ENCODE measurements around the gene TMEM212. TPM values are rescaled to one million over a fixed set of nuclear protein-coding genes. Genes with fewer than 3 reads are reported as not detected.
A peak's percentile ranks its signal among the peaks of the same experiment; 100 is the strongest.

Gene TMEM212
- total RNA-seq, 1 experiment from 2014 or later: not detected

- no peak overlapping the region for H3K27ac Mint-ChIP-seq
- WGBS (ENCODE audit: extremely low coverage, insufficient read length, low lambda C conversion rate): no CpG with 5 or more reads among the region's 3 CpGs
- H3K36me3 Mint-ChIP-seq (ENCODE audit: insufficient read depth in 1 of 3, low read depth in 3 of 3): no peaks in the 10 kb centered on the region
- H3K56ac ChIP-seq (ENCODE audit: insufficient read length, low read depth, low read length): no peak overlapping the region
- H3K23ac ChIP-seq (ENCODE audit: insufficient read length, low read depth, low read length): no peak overlapping the region
- no peak overlapping the region for H3K14ac ChIP-seq (ENCODE audit: insufficient read depth, low read length)
- H3K9me3 ChIP-seq (ENCODE audit: control insufficient read depth, low read depth, low read length): no peaks in the 10 kb centered on the region
- no peaks in the 10 kb centered on the region for H3K27me3 ChIP-seq (ENCODE audit: insufficient read depth, low read length)
- no peak overlapping the region for H2BK15ac ChIP-seq (ENCODE audit: low read depth, low read length)
- no peak overlapping the region for H3K4me3 Mint-ChIP-seq
- no peaks in the 10 kb centered on the region for H3K79me1 ChIP-seq (ENCODE audit: insufficient read depth, low read depth, low read length, poor library complexity, severe bottlenecking)
- H3K4ac ChIP-seq (ENCODE audit: low read depth, low read length): no peak overlapping the region
- 0 out of 2 replicates have a peak, but pooled peaks cover 4% of the 10 kb centered on the region for H3K4me1 ChIP-seq (ENCODE audit: insufficient read depth, low read length)
- no peak overlapping the region for H3K18ac ChIP-seq (ENCODE audit: insufficient read length, low read depth, low read length)
- TF ChIP-seq CTCF (conservative IDR thresholded peaks at IDR 0.05): peak; percentile 53
- H3K4me1 Mint-ChIP-seq: peaks cover 14 to 15% of the 10 kb centered on the region in 2 experiments
- no peaks in the 10 kb centered on the region for H4K20me1 ChIP-seq (ENCODE audit: control insufficient read depth, insufficient read depth, insufficient read length)
- no peak overlapping the region for H2BK12ac ChIP-seq (ENCODE audit: insufficient read length, low read depth, low read length)
- no peak overlapping the region for H2BK20ac ChIP-seq (ENCODE audit: low read depth, low read length, poor library complexity, severe bottlenecking)
- H4K8ac ChIP-seq (replicated peaks; ENCODE audit: insufficient read length, low read depth, low read length): no peak overlapping the region
- no peak overlapping the region for H3K9ac ChIP-seq (ENCODE audit: extremely low read depth, insufficient read length, low read length)
- no peak overlapping the region for H2BK5ac ChIP-seq (ENCODE audit: insufficient read length, low read length)
- no peaks in the 10 kb centered on the region for H3K27me3 Mint-ChIP-seq (ENCODE audit: low read depth)
- H4K91ac ChIP-seq (ENCODE audit: insufficient read length, low read depth, low read length): no peak overlapping the region
- H3K4me2 ChIP-seq (ENCODE audit: insufficient read depth, insufficient read length, low read length): no peak overlapping the region
- no peak overlapping the region for H3K27ac ChIP-seq (ENCODE audit: insufficient read length, low read depth, low read length)
- H3K79me2 ChIP-seq (ENCODE audit: insufficient read depth, low read length): no peaks in the 10 kb centered on the region
- H3K9me3 Mint-ChIP-seq: no peaks in the 10 kb centered on the region
- H3K23me2 ChIP-seq (ENCODE audit: insufficient read length, low read depth, low read length, poor library complexity, severe bottlenecking): no peaks in the 10 kb centered on the region
- no peak overlapping the region for H3T11ph ChIP-seq (ENCODE audit: low read length)
- no peak overlapping the region for H2AK5ac ChIP-seq (ENCODE audit: insufficient read length, low read length)
- no peak for DNase-seq
- no peak overlapping the region for H4K5ac ChIP-seq (ENCODE audit: insufficient read length, low read depth, low read length)
- H2BK120ac ChIP-seq (ENCODE audit: low read depth, low read length, poor library complexity, severe bottlenecking): no peak overlapping the region
- no peak overlapping the region for H2AFZ ChIP-seq (ENCODE audit: low read length)
Measured at GRCh38 chr3:171833789-171834460, 9.2 kb upstream of the TMEM212 start.

All from H9 (cell line).